K562 (cell line): ENCODE measurements around the gene NECTIN4. TPM values are rescaled to one million over a fixed set of nuclear protein-coding genes. Genes with fewer than 3 reads are reported as not detected.

Experiments
- CCAR2 ChIP-seq: fragments of 200-400 bp; formaldehyde crosslinking; IDR thresholded peaks from 2 replicates; pipeline ENCODE4 v1.6.1; 2017; ENCODE audit warnings: mild to moderate bottlenecking, low read depth, low read length
- ETS2 ChIP-seq: IDR thresholded peaks from 2 replicates; pipeline ENCODE4 v1.6.1; 2016; ENCODE audit warnings: borderline replicate concordance, missing genetic modification characterization, mild to moderate bottlenecking, moderate library complexity, missing compliant biosample characterization; ENCODE audit not compliant: poor library complexity, severe bottlenecking
- FOXK2 ChIP-seq, 2 experiments: fragments of 450-650 bp; IDR thresholded peaks in 1 of 2; conservative IDR thresholded peaks in 1 of 2; 2 replicates each; pipeline ENCODE4 v1.6.1; 2016; ENCODE audit warnings: low read depth in 2 of 2, mild to moderate bottlenecking in 1 of 2
- HLTF ChIP-seq: fragments of 450-650 bp; IDR thresholded peaks from 2 replicates; pipeline ENCODE4 v1.6.1; 2016
- MBD2 ChIP-seq: sonication (generic); IDR thresholded peaks from 2 replicates; pipeline ENCODE4 v1.6.1; 2016; ENCODE audit warnings: low read depth, borderline replicate concordance
- MNT ChIP-seq, 2 experiments: fragments of 450-650 bp; conservative IDR thresholded peaks; 2 replicates each; pipeline ENCODE4 v1.6.1; 2017; ENCODE audit warnings: mild to moderate bottlenecking in 2 of 2, moderate library complexity in 2 of 2
- MXD1 ChIP-seq: fragments of 250-450 bp; sonication (Bioruptor Pico); IDR thresholded peaks from 2 replicates; pipeline ENCODE4 v1.8.0; 2021; ENCODE audit warnings: borderline replicate concordance, mild to moderate bottlenecking, moderate library complexity; ENCODE audit not compliant: poor library complexity, severe bottlenecking
- NFIX ChIP-seq: fragments of 250-450 bp; sonication (Bioruptor Pico); IDR thresholded peaks from 2 replicates; pipeline ENCODE4 v1.4.0; 2020; ENCODE audit warnings: low read depth, mild to moderate bottlenecking, moderate library complexity
- NUFIP1 ChIP-seq: fragments of 450-650 bp; IDR thresholded peaks from 2 replicates; pipeline ENCODE4 v1.6.1; 2018; ENCODE audit not compliant: partially characterized antibody
- RAD21 ChIP-seq, 2 experiments: fragments of 250-450 bp in 1 of 2; fragments of 450-650 bp in 1 of 2; sonication (Bioruptor Pico) in 1 of 2; formaldehyde crosslinking in 1 of 2; IDR thresholded peaks in 1 of 2; conservative IDR thresholded peaks in 1 of 2; 2 replicates each; pipeline versions ENCODE4 v1.4.0 to v1.8.0; 2020 to 2022; ENCODE audit warnings: mild to moderate bottlenecking in 2 of 2, moderate library complexity in 1 of 2
- RBM17 ChIP-seq: fragments of 200-400 bp; formaldehyde crosslinking; IDR thresholded peaks from 2 replicates; pipeline ENCODE4 v1.6.1; 2017; ENCODE audit warnings: low read depth, mild to moderate bottlenecking, low read length, borderline replicate concordance
- SMAD3 ChIP-seq: fragments of 450-650 bp; formaldehyde crosslinking; conservative IDR thresholded peaks from 2 replicates; pipeline ENCODE4 v1.4.0; 2020; ENCODE audit warnings: mild to moderate bottlenecking
- SNAPC5 ChIP-seq: fragments of 250-450 bp; sonication (Bioruptor Pico); IDR thresholded peaks from 2 replicates; pipeline ENCODE4 v1.8.0; 2021; ENCODE audit warnings: moderate library complexity, mild to moderate bottlenecking, inconsistent platforms
- STAG1 ChIP-seq: sonication (generic); formaldehyde crosslinking; IDR thresholded peaks from 2 replicates; pipeline ENCODE4 v1.5.0; 2020; ENCODE audit warnings: missing genetic modification reagents, borderline replicate concordance
- TAF15 ChIP-seq: fragments of 200-400 bp; formaldehyde crosslinking; IDR thresholded peaks from 2 replicates; pipeline ENCODE4 v1.6.1; 2017; ENCODE audit warnings: mild to moderate bottlenecking, low read depth, low read length, moderate library complexity
- TCF7 ChIP-seq: sonication (generic); IDR thresholded peaks from 2 replicates; pipeline ENCODE4 v1.6.1; 2016; ENCODE audit warnings: antibody characterized with exemption, borderline replicate concordance
- ZBTB9 ChIP-seq: fragments of 450-650 bp; formaldehyde crosslinking; IDR thresholded peaks from 2 replicates; pipeline ENCODE4 v1.4.0; 2020; ENCODE audit warnings: mild to moderate bottlenecking, moderate library complexity
- ZNF518B ChIP-seq: fragments of 250-450 bp; sonication (Bioruptor Pico); IDR thresholded peaks from 2 replicates; pipeline ENCODE4 v1.5.0; 2021; ENCODE audit warnings: mild to moderate bottlenecking, moderate library complexity
- ZNF586 ChIP-seq: fragments of 450-650 bp; formaldehyde crosslinking; conservative IDR thresholded peaks from 2 replicates; pipeline ENCODE4 v1.4.0; 2020; ENCODE audit warnings: mild to moderate bottlenecking, moderate library complexity
- ZNF644 ChIP-seq: fragments of 200-800 bp; sonication (Bioruptor generic); IDR thresholded peaks from 2 replicates; pipeline ENCODE4 v1.6.1; 2016; ENCODE audit warnings: low read depth, missing genetic modification characterization, missing compliant biosample characterization
- polyA plus RNA-seq, 8 experiments: library from polyadenylated mRNA; depleted of rRNA in 4 of 8; stranded (reverse) in 5 of 8; unstranded in 3 of 8; fragments of >200 nt; fragmentation: Nextera tagmentation in 2 of 8; fragmentation: Illumina TruSeq in 1 of 8; extraction: Ambion mirVana in 2 of 8; extraction: Trizol in 1 of 8; gene quantifications; 2 replicates each; pipeline versions ENCODE4 v1.2.1 to v1.2.3, GENCODE V29; 2011 to 2014; ENCODE audit warnings: inconsistent platforms in 1 of 8, missing spikeins in 1 of 8
- total RNA-seq, 7 experiments: library from RNA; depleted of rRNA in 6 of 7; stranded (reverse); fragments of >200 nt in 6 of 7; fragmentation: Illumina TruSeq in 2 of 7; extraction: Trizol in 2 of 7; gene quantifications; 2 replicates each; pipeline versions ENCODE4 v1.2.1 to v1.2.3, GENCODE V29; 2011 to 2021; ENCODE audit warnings: low replicate concordance in 1 of 7

The NECTIN4 gene
- total and polyA plus RNA-seq, 9 of the 15 experiments (the other 6 are each of a cell fraction or from before 2014, with no cell fraction given): 0.01 to 0.09 TPM; not detected in 7

- no peak for TF ChIP-seq NFIX (CRISPR knock-in tag)
- TF ChIP-seq RAD21 (CRISPR knock-in tag; conservative IDR thresholded peaks at IDR 0.05 in 1 of 2, IDR thresholded peaks at IDR 0.05 in 1 of 2): no peak
- TF ChIP-seq ETS2 (tag): no peak
- no peak for TF ChIP-seq STAG1 (CRISPR knock-in tag)
- peak; percentile 45; the same call in 1 of the 2 replicates for TF ChIP-seq ZBTB9 (CRISPR knock-in tag)
- TF ChIP-seq HLTF: no peak
- TF ChIP-seq FOXK2 (conservative IDR thresholded peaks at IDR 0.05 in 1 of 2, IDR thresholded peaks at IDR 0.05 in 1 of 2; ENCODE audit: low read depth in 2 of 2): 0 out of 4 replicates have a peak, but pooled peaks of 1 of the 2 experiments have one; percentile 4
- TF ChIP-seq TCF7: no peak; the same call in 1 of the 2 replicates
- TF ChIP-seq ZNF586 (CRISPR knock-in tag): no peak
- no peak for TF ChIP-seq SMAD3 (CRISPR knock-in tag)
- no peak for TF ChIP-seq NUFIP1
- no peak for TF ChIP-seq ZNF518B
- TF ChIP-seq MNT (conservative IDR thresholded peaks at IDR 0.05): peak; percentile 82 to 87; a peak in 3 of 4 replicates
- TF ChIP-seq CCAR2: no peak
- TF ChIP-seq RBM17: no peak
- TF ChIP-seq MXD1 (CRISPR knock-in tag): peak; percentile 42
- TF ChIP-seq MBD2: peak; percentile 74; the same call in 1 of the 2 replicates
- no peak for TF ChIP-seq ZNF644 (tag)
- no peak for TF ChIP-seq TAF15
- no peak for TF ChIP-seq SNAPC5
Observed at GRCh38 chr1:161117759-161118581, 28.6 kb upstream of the NECTIN4 start, which contains the start of the genes NIT1 and PFDN2 (continued).
